EH (cell line): Measurements from ENCODE around the gene C1orf53.
"Not testable (repeated sequence)": the region's sequence is repeated elsewhere in the genome, so short reads cannot be mapped to it uniquely, and the experiment has no call there.

Source experiments
- DNase-seq: peaks from one replicate; pipeline ENCODE4 v3.0.0-alpha.2; 2015; ENCODE audit warnings: low read depth

The C1orf53 gene

DNA sequence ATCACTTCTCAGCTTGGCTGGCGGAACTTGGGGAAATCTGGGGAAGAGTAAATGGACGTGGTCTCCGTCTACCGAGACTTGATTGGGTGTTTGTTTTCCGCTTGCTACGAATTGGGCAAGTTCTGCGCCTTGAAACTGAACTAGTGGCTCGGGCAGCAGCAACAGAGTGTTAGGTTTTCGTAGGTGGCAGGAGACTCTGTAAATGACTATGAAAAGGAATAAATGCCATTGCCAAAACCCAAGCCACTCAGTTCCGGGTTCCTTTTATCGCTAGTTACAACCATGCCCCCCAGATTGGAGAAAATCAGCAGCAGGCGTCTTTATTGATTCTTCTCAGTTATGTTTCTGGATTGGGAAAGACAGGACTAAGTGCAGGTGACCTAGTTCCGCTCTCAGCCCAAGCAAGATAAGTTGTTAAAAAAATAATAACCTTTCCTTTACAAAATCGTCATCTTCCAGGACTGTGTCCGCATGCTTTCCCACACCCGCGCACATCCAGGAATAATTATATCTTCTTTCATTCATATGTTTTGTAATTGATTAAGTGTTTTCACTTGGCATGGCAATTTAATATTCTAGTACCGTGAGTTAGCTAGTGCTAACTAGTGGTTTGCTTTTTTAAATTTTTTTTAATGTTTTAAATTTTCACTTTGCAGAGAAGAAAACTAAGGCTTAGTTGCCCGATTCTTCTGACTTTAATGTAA, 18.1 kb downstream of the C1orf53 start:
- DNase-seq, result peak; percentile 46

DNA sequence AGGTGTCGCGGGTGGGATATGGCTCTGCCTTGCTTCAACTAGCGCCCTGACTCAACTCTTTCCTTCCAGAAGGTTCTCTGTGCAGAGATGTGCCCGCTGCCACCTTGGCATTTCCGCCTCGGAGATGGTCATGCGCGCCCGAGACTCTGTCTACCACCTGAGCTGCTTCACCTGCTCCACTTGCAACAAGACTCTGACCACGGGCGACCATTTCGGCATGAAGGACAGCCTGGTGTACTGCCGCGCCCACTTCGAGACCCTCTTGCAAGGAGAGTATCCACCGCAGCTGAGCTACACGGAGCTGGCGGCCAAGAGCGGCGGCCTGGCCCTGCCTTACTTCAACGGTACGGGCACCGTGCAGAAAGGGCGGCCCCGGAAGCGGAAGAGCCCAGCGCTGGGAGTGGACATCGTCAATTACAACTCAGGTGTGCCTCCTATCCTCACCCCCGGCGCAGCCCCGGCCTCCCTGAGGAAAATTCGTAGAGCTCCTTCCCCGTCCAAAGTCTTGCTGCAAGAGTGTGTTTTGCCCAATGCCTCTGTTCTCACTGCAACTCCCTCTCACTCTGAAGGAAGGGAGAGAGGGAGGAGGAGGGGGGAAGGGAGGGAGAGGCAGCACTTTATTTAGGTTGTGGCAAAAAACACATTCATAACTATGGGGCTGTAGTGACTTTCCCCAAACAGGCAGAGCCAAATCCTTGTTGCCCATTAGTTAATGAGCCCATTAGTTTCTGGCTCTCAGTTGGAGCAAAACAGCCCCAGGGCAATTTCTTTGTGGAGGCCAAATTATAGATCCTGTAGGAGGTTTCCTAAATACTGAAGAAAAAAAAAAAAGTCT, 19.0 kb downstream of the C1orf53 start:
- DNase-seq, result peak; percentile 70

DNA sequence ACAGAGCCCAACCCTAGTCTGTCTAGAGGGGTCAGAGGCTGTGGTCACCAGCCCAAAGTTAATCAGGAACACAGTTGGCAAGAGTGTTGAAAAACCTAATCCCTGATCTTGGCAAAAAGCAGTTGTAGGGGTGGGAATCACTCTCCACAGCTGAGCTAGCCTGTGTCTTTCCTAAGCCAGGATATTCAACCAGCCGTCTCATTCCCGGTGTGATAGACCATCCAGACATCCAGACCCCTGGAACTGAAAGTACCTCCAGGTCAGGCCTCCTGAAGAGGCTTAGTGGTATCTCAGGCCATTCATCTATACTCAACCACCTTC, 19.6 kb downstream of the C1orf53 start:
- DNase-seq, result no peak

DNA sequence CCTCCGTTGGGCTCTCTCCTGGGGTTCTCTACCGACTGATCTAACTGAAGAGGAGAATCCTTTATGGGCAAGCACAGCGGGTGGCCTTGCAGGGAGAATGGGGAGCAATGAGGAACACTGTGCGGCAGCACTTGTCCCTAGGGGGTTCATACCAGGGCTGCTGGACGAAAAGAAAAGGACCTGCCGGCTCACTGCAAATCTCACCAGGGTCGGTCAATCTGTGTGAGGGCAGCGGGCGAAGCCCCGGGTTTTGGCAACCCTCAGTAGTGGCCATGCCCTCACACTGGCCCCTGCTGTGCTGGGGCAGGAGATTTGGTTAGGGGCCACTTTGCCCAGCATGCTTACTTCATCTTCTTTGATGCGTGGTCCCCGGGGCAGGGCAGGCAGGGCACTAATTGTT, 20.6 kb downstream of the C1orf53 start:
- DNase-seq, result no peak

DNA sequence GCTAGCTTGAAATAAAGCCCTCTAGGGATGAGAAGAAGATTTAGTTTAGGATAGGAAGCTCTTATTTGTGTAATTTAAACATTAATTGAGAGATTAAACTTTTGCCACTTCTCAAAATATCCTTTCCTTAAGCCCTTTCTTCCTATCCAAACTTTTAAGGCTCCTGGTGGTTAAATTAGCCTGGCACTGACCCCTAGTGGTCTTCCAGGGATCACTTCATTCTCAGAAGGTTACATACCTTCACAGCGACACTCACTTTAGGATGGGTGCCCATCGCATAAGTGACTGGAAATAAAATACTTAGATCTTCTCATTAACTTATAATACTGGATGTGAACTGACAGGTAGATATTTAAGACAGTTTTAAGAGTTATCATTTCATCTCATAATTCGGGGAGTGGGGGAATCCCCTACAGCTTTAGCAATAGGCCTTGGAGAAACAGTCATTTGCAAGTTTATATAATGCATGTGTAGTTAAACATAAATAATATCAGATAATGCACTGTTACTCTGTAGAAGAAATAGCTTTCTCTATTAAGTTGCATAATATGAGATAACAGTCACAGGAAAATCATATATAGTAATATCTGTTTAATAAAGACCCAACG, 22.2 kb downstream of the C1orf53 start:
- peak; percentile 74 for DNase-seq

- DNase-seq, result no peak
These were observed 25.7 kb downstream of the C1orf53 start for GRCh38 chr1:197927908-197928665.

- peak; percentile 22 for DNase-seq
These were observed 26.5 kb downstream of the C1orf53 start for GRCh38 chr1:197928849-197929336.

DNA sequence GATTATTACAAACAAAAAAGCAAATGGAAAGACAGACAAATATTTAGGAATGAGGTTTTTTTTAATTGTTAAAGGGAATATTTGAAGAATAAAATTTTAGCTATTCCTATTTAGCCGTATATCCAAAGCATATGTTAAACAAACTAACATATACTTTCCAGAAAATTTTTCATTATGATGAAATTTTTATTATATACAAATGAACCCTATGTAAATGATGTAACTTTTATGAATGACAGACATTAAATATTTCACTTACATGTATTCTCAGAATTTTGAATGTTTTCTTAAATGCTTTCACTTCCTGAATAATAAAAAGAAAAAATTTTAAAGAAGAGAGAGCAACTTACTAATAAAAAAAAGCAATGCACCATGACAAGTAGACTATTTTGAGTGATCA, 30.6 kb downstream of the C1orf53 start:
- no peak for DNase-seq

- peak; percentile 35 for DNase-seq
These were observed 31.2 kb downstream of the C1orf53 start for GRCh38 chr1:197933647-197934046.

GRCh38 chr1:197937381-197937780, 35.0 kb downstream of the C1orf53 start:
- no peak for DNase-seq

GRCh38 chr1:197937892-197938291, 35.5 kb downstream of the C1orf53 start:
- DNase-seq, result no peak

DNA sequence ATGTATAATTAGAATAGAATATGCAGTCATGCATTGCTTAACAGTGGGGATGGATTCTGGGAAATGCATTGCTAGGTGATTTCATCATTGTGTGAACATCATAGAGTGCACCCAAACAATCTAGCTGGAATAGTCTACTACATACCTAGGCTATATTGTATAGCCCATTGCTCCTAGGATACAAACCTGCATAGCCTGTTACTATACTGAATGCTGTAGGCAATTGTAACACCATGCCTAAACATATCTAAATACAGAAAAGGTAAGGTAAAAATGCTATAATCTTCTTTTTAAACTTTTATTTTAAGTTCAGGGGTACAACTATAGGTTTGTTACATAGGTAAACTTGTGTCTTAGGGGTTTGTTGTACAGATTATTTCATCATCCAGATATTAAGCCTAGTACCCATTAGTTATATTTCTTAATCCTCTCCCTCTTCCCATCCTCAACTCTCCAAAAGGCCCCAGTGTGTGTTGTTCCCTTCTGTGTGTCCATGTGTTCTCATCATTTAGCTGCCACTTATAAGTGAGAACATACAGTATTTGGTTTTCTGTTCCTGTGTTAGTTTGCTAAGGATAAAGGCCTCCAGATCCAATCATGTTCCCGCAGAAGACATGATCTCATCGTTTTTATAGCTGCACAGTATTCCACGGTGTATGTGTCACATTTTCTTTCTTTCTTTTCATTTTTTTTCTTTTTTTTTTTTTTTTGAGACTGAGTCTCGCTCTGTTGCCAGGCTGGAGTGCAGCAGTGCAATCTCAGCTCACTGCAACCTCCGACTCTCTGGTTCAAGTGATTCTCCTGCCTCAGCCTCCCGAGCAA, 36.9 kb downstream of the C1orf53 start:
- peak; percentile 72 for DNase-seq

DNA sequence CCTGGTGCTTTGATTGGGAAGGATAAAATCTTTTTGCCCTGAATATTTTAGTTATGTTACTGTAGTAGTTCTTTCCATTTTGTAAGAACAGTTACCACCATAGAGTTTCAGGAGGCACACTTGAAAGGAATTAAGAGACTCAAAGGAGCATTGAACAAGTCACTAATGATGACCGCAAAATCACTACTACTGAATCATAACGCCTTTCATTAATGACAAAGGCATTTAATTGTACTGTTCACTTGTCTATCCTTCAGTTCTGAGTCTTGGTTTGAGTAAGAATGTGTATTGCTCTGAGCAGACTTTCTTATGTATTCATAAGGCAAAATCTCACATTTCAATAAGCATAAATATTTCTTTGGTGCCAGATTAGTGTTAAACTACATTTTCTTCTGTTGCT, 39.6 kb downstream of the C1orf53 start:
- no peak for DNase-seq

GRCh38 chr1:197944485-197944884, 42.1 kb downstream of the C1orf53 start:
- DNase-seq, result no peak

GRCh38 chr1:197948926-197949899, 46.8 kb downstream of the C1orf53 start:
- no peak for DNase-seq

DNA sequence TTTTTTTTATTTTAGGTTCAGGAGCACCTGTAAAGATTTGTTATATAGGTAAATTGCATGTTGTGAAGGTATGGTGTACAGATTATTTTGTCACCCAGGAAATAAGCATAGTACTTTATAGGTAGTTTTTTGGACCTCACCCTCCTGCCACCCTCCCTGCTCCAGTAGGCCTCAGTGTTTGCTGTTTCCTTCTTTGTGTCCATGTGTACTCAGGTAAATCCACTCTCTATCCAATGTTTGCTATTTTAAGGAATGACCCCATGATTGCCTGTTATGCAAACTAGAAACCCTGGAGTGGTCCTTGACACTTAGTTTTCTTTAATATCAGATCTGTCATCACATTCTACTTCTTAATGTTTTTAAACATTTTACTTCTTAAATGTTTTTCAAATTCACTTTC, 48.7 kb downstream of the C1orf53 start:
- no peak for DNase-seq

DNA sequence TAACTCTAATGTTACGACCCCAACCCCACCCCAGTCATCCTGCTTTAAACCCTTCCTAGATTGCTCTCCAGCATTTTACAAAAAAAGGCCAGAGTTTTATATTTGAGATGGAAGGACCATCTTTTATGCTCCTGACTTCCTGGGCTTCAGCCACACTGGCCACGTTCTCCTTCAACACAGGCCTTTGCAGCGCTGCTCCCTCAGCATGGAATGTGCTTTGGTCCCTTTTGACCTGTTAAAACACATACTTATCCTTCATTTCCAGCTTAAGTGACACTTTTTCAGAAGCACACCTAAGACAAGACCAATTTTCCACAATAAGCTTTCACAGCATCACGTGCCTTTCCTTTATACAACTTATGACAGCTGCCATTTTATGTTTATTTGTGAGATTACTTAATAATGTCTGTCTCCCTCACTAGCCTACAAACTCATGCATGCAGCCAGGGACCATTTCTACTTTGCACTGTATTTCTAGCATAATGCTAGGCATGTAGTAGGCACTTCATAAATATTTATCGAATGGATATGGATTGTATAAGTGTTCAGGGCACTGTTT, 49.3 kb downstream of the C1orf53 start:
- DNase-seq, result no peak

- not testable (repeated sequence) for DNase-seq
These were observed 51.0 kb downstream of the C1orf53 start for GRCh38 chr1:197953472-197953871.

DNA sequence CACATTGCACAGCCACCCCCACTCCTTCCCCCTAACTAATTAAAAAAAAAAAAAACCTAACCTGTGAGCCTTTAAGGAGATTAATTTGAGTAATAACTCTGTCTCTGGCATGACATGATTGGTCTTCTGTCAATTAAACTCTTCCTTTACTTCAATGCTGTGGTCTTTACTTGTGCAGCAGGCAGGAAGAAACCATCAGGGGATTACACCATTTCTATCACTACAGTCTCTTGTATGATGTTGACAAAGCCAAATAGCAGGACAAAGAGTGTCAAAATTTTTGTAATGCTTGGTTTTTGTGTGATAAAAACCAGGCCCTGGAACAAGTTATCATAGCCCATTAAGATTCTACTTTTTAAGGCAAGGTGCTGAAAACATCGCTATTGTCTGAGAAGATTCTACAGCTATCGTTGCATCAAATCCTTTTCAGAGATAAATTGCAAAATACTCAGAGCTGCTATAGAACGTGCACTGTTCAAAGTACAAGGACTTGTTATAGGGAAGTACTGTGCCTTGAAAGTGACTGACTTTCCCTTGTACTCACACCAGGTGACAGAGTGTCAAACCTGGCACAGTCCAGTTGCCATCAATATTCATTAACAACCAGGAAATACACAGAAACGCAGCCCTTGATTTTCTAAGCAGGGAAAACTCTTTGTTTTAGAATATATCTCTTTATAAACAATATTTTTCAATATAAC, 52.4 kb downstream of the C1orf53 start:
- no peak for DNase-seq
